GM18526 (cell line): ENCODE measurements around the gene EHHADH.

Experiments
- POLR2A ChIP-seq: IDR thresholded peaks from 3 replicates; pipeline ENCODE4 v1.6.1; 2011; ENCODE audit not compliant: insufficient read length; ENCODE audit errors: extremely low read depth

Gene EHHADH

DNA sequence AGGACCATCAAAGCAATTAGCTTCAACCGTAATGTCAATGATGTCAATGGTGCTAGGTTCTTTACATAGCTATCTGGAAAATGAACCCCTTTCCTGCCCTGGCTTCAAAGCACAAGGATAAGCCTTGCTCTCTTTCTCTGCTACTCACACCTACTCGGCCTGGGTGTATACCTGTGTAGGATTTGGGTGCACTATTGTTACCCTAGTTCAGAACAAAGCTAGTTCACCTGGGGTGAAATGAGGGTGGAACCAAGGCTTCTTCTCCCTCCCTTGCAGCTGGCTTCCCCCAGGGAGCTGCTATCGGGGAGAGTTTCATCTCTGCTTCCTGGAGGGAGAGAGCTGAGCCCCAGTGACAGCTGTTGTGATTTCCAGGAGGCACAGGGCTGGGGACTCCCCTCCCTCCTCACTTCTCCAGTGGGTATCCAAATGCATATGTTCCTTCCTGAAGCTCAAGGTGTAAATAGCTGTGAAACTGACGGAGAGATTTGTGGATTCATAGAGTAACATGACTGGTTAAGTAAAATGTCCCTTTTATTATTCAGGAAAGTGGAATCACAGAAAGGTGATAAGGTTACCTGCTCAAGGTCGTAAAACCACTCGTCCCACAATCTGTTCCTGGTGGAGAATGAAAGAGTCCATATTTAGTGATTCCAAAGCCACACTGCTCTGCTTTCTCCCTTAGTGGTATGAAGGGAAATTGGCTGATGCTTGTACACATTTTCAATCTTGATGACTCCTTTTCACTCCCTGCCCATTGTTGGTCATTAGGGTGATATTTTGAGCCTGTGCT lies 89.2 kb downstream of the EHHADH start:
- no peak for TF ChIP-seq POLR2A

DNA sequence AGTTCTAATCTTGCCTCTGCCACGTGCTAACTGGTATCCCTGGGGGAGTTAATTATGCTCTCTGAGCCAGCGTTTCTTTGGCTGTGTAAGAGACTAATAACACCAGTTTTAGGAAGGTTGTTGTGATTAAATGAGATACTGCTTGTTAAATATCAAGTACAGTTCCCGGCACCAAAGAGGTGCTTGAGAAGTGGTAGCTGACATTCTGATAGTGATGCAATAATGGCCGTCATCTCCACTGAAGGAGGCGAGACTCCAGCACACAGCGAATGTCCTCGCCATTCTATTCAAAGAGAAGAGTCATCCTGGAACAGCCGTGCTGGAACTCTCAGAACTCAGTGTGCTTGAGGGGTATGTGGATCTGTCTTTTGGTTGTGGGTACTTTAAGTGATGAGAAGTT lies 91.2 kb downstream of the EHHADH start:
- TF ChIP-seq POLR2A: no peak

DNA sequence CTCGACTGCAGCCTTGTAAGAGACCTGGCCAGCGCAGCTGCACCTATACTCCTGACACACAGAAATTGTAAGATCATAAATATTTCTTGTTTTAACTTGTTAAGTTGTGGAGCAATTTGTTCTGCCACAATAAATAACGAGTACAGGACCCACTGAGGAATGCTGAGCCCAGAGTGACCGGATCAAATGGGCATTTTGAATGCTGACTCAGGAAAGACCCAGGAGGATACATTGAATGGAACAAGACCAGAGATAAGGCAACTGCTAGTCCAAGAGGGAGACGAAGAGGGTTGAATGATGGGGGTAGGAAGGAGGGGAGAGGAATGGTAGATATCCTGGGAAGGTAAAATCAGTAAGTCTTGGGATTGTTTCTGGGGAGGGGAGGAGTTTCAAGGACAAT lies 92.1 kb downstream of the EHHADH start:
- no peak for TF ChIP-seq POLR2A

DNA sequence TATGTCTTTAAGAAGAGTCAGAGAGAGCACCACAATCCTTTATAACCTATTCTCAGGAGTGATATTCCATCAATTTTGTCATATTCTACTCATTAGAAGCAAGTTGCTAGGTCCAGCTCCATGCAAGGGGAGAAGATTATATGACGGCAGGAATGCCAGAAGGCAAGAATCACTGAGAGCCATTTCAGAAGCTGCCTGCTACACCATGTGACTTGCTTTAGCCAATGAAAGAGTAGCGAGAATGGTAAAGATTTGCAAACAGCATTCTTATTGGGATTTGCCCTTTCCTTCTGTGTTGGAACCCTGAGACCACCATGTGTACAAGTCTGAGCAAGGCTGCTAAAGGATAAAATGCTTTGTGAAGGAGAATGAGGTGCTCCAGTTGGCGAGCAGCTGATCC lies 96.5 kb downstream of the EHHADH start:
- TF ChIP-seq POLR2A: no peak

DNA sequence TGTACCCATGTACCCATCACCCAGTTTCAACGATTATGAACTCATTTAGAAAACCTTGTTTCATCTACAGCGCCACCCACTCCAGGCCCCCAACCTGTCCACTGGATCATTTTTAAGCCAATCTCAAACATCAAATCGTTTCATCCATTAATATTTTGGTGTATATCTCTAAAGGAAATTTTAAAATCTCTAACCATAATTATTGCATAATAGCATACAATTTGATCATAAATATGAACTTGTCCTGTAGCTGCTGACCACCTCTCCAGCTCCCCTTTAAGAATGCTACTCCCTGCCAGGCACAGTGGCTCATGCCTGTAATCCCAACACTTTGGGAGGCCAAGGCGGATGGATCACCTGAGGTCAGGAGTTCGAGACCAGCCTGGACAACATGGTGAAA lies 98.2 kb downstream of the EHHADH start:
- no peak for TF ChIP-seq POLR2A

DNA sequence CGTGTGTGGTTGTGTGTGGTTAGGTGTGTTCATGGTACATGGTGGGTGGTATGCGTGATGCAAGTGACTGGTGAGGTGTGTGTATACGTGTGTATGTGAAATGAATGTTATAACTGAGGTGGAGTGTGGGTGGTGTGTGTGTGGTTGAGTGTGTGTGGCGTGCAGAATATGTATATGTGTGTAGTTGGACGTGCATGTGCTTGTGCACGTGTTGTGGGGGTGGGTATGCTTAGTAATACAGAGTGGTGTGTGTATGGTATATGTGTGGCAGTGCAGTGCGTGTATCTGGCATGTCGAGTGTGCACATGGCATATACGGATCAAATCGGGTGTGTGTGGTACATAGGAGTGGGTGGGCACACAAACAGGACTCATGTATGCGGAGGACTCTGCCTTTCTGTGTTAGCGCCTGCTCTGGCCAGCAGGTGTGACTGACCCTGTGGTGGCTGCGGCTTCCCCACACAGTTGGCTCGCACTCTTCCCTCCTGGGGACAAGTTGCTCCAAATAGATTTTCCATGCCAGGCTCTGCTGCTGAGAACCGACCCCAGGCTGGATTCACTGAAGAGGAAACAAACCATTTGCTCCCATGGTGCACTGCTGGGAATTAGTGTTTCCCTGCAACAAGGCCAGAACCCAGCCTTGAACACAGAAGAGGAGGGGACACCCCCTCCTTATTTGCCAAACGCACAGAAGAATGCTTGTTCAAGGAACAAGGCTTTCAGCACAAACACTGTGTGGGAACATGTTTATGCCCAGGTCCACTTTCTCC lies 99.8 kb downstream of the EHHADH start:
- TF ChIP-seq POLR2A: no peak

DNA sequence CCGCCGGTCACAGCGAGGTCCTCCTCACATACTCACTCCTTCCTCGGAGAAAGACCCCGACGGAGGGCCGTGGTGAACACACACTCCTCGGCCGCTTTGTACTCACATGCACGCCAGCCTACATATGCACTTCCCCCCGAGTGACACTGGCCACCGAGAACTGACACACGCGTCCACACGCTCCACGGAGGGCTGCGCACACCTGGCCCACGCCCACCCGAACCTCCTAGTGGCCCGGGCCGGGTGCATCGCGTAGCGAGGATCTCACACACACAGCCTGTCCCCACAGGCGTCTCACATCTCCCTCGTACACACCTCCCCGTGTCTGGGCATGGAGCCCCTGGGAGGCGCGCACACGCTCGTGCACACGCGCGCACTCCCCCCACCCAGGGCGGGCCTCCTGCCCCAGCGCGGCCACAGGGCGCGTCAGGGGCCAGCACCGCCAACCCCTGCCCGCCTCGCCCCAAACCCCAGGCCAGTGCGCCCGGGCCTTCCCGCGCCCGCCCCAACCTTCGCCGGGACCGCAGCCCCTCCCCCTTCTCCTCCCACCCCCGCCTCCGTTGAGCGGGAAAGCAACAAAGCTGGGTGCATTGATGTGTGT lies 100.6 kb downstream of the EHHADH start:
- TF ChIP-seq POLR2A: no peak

DNA sequence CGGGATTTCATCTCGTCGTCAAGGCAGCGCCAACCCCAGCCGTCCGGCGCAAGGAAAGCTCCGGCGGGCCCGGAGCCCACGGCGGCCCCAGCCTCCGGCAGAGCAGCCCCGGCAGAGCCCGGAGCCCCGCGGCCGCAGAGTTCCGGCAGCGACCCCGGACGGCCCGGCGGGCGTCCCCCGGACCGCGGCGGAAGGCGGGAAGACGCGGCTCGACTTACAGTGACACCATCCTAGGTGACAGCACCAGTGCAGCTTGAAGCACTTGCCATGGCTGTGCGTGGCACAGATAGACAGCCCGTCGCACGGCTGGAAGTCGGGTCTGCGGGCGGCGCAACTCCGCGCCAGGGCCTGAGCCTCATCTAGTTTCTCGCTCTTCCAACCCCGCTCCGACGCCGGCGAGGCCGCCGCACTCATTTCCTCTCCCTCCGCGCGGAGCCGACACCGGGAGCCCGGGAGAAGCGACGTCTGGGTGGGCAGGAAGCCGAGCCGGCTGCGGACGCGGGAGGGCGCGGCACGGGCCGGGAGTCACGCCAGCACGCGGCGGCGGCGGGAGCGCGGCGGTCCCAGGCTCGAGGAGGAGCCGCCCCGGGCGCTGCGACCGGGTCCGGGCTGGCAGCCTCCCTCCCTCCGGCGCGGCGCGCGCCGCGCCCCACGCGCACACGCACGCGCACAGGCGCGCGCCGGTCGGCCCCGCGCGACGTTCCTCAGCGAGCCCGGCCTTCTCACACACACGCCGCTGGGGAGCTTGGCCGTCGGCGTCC lies 101.3 kb downstream of the EHHADH start, which contains the start of gene C3orf70:
TSS of gene C3orf70 (minus strand) at position 651 of the 761 bp plus-strand sequence. CDS start at position 414, 237 bp downstream.
- TF ChIP-seq POLR2A: no peak

DNA sequence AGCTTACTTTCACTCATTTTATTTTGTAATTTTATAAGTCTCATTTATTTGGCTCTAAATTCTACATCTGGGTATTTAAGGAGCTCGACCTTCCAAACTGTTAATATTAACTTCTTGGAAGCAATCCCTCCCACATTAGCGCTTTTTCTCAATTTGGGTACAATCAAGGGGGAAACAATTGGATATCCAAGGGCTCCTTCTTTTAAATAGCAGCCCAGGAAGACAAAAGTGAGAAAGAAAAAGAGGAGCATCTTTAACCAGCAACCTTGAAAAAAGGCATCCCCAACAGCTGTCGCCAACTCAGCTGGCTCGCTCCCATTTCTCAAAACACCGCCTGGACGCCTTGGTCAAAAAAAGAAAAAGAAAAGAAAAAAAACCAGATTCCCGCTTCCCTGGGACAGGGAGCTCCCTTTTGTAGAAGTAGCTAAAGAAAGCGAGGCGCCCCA lies 101.9 kb downstream of the EHHADH start:
- no peak for TF ChIP-seq POLR2A

DNA sequence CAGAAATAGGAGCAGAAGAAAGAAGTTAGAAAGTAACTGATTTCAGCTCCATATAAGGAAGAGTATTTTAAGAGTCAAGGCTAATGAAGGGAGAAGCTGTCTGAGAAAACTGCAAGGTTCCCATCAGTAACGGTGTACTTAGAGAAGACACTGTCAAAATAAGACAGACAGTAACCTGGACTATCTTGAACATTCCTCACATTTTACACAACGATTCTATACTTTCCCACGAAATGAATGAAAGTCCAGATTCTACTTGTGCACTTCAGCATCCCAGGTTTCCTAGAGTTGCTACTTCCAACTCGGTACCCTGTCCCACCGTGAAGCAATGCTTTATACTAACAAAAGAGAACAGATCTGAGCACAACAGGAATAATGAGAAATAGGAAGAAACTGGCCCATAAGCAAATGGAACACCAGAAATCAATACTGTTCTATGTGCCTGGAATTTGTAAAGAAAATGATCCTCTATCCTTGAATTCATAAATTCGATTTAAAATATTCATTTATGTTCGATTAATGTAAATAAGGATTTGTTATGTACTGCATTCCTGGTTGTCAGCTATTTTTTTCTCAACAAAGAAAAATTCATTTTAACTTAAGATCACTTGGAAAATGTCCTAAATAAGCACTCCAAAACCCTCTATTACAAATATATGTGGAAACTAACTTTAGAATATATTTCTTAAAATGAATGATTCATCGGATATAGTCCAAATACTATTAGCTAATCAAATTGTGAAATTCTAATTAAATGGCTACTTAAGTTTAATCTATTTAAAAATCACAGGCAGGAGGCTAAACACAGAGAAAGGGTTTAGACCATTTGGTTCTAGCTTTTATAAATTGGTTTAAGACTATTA lies 102.5 kb downstream of the EHHADH start:
- no peak for TF ChIP-seq POLR2A

DNA sequence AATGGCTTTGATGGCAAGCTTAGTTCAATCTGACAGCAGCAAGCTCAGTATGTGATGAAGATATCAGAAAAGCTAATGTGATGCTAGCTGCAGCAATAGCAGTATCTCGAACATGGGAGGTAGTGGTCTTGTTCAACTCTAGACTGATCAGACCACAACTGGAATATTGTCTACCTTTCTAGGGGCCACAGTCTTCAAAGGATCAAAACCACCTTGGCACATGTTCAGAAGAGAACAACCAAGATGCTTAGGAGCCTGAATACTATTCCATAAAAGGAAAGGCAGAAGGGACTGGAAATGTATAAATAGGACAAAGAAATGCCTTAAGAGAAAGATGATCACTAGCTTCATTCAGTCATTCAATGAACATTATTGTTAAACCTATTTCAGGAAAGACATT lies 103.3 kb downstream of the EHHADH start:
- no peak for TF ChIP-seq POLR2A

DNA sequence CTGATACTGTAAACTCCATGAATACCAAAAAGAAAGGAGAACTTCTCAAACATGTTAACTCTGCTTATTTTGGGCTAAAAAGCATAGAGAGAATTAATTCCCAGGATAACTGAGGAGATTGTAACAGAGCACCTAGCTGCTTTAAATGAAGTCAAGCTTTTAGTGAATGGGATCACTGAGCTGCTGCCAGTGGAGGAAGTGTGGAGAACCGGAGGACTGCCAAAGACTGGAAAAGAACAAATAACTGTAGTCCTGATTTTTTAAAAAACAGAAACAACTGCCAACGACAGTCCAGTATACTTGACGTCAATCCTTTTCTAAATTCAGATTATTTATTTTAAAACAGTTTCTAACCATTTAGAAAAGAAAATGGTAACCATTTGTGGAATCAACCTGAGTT lies 104.3 kb downstream of the EHHADH start:
- TF ChIP-seq POLR2A: no peak

DNA sequence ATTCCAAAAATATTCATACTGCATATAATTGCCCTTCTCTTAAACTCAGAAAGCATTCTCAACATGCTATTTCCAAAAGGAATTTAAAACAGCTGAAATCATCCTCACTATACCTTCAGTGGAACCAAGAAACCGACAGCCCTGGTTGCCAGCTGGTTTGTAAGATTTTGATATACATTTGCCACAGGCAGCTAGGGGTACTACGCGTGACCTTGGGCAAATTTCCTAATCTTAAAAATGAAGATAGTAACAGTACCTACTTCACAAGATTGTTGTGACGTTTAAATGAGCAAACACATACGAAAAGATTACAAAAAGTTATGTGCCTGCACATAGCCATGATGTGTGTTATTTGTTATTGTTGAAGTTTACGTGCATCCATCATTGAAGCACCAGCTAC lies 108.3 kb downstream of the EHHADH start:
- TF ChIP-seq POLR2A: no peak

DNA sequence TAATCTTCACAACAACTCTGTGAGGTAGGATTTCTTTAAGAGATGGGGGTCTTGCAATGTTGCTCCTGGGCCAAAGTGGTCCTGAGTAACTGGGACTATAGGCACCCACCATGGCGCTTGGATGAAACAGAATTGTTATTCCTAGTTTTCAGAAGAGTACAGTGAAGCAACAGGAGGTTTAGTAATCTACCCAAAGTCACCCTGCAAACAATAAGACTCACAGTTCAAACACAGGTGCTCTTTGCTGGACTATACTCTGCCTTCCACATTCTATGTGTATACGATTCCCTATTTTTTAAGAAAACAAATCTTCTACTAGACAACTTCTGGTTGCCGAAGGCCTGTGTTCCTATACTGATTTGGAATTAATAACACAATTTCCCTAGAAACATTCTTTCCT lies 109.1 kb downstream of the EHHADH start:
- TF ChIP-seq POLR2A: no peak
